GM06990 (cell line): ENCODE measurements around the gene PLPPR2.
"Not testable (repeated sequence)": the region's sequence is repeated elsewhere in the genome, so short reads cannot be mapped to it uniquely, and the experiment has no call there.

ENCODE experiments used
- DNase-seq: peaks from one replicate; pipeline ENCODE4 v3.0.0-alpha.2; 2011; ENCODE audit not compliant: insufficient read length; ENCODE audit errors: extremely low read depth
- H3K27me3 ChIP-seq: replicated peaks from 2 replicates; pipeline ENCODE4 v1.6.0; 2011; ENCODE audit warnings: low read length; ENCODE audit not compliant: control insufficient read depth, insufficient read depth
- H3K36me3 ChIP-seq: 2 replicates; pipeline ENCODE4 v1.5.1; 2011; ENCODE audit warnings: low read length; ENCODE audit not compliant: control insufficient read depth, insufficient read depth
- H3K4me3 ChIP-seq: replicated peaks from 2 replicates; pipeline ENCODE4 v1.5.1; 2011; ENCODE audit warnings: low read depth, mild to moderate bottlenecking, control low read depth, low read length
- CTCF ChIP-seq: IDR thresholded peaks from 2 replicates; pipeline ENCODE4 v1.5.1; 2011; ENCODE audit warnings: low read length, control low read depth, mild to moderate bottlenecking, inconsistent platforms; ENCODE audit not compliant: insufficient read depth, poor library complexity, severe bottlenecking

Gene PLPPR2

DNA sequence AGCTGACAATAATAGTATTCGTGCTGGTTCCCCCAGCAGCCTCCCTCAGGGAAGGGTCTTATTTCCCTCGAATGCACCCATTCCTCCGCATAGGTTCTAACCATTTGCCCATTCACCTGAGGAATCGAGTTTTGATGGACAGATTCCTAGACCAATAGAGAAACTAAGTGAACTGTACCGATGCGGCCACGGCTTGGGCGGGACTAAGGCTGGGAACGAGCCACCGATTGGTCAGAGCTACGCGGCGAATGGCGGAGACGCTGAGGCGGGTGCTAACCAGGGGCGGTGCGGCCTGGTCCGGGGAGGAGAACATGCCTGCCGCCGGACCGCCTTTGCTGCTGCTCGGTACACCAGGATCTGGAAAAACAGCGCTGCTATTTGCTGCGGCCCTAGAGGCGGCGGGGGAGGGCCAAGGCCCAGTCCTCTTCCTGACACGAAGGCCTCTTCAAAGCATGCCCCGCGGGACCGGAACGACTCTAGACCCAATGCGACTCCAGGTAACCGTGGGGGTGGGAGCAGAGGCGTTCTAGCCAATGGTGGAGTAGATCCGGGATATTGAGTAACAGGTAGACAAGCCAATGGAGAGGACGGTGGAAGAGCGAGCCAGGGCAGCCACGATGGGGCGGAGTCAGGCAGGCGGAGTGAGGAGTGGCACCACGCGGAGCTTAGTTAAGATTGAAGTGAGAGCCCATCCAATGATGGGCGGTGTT is 19.4 kb downstream of the PLPPR2 start, which contains the start of gene SWSAP1:
SWSAP1 (plus strand) TSS at position 234 of the 710 bp plus-strand sequence; CDS start at position 249, 15 bp downstream.
- H3K4me3 ChIP-seq: peak within 1 kb of the TSS; percentile 72
- no peaks in the 10 kb centered on the region; the same call in 1 of the 2 replicates for H3K36me3 ChIP-seq
- no peaks in the 10 kb centered on the region for H3K27me3 ChIP-seq
- peak; percentile 99 for DNase-seq
- no peak for TF ChIP-seq CTCF

DNA sequence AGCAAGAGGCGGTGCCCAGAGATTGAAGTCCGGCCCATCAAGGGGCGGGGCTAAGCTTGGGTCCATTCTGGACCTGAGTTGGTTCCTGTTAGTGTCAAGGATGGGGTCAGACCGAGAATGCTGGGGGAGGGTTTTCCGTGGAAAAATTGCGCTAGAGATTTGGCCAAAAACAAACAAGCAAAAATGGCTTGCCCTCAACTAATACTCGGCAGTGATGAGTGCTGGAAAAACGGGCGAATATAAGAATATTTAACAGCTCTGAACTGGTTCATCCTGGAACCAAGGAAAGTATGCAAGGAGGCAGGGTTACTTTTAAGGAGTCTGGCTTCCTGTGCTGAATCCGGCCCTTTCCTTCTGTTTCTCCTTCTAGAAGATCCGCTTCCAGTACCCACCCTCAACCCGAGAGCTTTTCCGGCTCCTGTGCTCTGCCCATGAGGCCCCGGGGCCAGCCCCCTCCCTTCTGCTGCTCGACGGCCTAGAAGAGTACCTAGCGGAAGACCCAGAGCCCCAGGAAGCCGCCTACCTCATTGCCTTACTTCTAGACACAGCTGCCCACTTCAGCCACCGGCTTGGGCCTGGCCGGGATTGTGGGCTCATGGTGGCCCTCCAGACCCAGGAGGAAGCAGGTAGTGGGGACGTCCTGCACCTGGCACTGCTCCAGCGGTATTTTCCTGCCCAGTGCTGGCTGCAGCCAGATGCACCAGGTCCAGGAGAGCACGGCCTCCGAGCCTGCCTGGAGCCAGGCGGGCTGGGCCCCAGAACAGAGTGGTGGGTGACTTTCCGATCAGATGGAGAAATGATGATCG is 20.1 kb downstream of the PLPPR2 start:
- Histone ChIP-seq H3K27me3 (no peaks in the 10 kb centered on the region), H3K36me3 (no peaks in the 10 kb centered on the region; the same call in 1 of the 2 replicates), H3K4me3 (peak overlapping the region; percentile 64)
- TF ChIP-seq CTCF: no peak
- peak; percentile 76 for DNase-seq

- no peaks in the 10 kb centered on the region; the same call in 1 of the 2 replicates for H3K36me3 ChIP-seq
- no peak overlapping the region for H3K4me3 ChIP-seq
- no peaks in the 10 kb centered on the region for H3K27me3 ChIP-seq
- no peak for TF ChIP-seq CTCF
- DNase-seq: no peak
These were observed 22.0 kb downstream of the PLPPR2 start for GRCh38 chr19:11377237-11377636.

DNA sequence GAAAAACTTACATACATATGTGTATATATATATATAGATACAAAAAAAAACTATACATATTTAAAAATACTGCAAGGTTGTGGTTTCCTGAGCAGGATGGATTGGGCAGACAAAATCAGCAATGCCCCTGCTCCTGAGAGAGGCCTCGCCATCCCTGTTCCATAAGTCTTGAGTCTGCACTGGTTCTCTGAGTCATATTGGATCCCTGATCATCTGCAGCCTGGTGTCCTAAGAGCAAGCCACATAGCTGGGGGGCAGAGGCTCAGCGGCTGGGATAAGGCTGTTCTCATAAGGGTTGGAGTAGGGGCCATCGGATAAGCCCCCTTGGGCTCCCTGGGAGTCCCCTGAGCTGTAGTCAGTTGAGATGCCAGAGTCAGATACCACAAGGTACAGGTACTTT is 22.5 kb downstream of the PLPPR2 start:
- Histone ChIP-seq H3K27me3 (no peaks in the 10 kb centered on the region), H3K4me3 (no peak overlapping the region), H3K36me3 (no peaks in the 10 kb centered on the region; the same call in 1 of the 2 replicates)
- TF ChIP-seq CTCF: no peak
- no peak for DNase-seq

DNA sequence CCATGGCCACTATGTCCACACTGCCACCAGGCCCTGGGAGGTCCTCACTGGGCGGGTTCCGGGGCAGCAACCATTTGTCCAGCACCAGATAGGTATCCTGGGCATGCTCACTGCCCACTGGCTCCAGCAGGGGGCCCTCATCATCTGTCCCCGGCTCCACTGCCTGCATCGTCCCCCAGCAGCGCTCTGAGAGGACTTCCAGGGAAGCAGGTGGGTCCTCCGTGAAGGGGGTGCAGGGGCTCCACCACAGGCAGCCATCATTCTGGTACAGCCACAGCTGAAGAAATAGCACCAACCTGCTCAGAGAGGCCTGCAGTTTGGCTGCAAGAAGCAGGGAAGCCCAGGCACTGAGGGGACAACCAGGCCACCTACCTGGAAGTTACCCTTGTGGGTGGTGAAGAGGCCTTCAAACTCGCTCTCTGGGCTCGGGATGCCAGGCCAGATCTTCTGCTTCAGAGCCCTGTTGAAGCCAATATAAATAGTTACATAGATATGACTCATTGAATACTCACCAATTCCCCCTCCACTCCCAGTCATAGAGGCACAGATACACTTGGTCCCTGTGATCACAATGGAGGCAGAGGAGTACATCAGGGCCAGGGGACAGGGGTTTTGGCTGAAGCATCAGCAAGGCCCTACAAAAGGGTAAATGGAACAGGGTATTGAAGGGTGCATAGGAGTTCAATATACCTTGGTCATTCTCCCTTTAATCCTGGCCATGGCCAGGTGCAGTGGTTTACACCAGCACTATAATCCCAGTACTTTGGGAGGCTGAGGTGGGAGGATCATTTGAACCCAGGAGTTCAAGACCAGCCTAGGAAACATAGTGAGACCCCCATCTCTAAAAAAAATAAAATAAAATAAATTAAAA is 23.3 kb downstream of the PLPPR2 start:
- DNase-seq: no peak
- TF ChIP-seq CTCF: peak; percentile 71
- no peaks in the 10 kb centered on the region; the same call in 1 of the 2 replicates for H3K36me3 ChIP-seq
- H3K4me3 ChIP-seq: no peak overlapping the region
- H3K27me3 ChIP-seq: no peaks in the 10 kb centered on the region; the same call in 1 of the 2 replicates

DNA sequence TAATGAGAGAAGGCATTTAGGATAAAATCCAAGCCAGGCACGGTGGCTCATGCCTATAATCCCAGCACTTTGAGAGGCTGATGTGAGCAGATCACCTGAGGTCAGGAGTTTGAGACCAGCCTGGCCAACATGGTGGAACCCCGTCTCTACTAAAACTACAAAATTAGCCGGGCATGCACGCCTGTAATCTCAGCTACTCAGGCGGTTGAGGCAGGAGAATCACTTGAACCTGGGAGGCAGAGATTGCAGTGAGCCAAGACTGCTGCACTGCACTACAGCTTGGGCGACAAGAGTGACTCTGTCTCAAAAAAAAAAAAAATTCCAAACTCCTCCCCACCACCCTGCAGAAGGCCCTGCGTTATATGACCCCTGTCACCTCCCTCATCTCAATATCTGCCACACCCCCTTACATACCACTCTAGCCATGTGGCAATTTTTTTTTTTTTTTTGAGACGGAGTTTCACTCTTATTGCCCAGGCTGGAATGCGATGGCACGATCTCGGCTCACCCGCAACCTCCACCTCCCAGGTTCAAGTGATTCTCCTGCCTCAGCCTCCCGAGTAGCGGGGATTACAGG is 24.1 kb downstream of the PLPPR2 start:
- DNase-seq: not testable (repeated sequence)

More for the DNA sequence above, 24.1 kb downstream of the PLPPR2 start:
- H3K27me3 ChIP-seq, H3K36me3 ChIP-seq, H3K4me3 ChIP-seq: not testable (repeated sequence)
